GM23338 (cell line): ENCODE measurements around the gene PRCD. TPM values are rescaled to one million over a fixed set of nuclear protein-coding genes. Genes with fewer than 3 reads are reported as not detected.

Source experiments
- ATAC-seq: fragments of 200-7000 bp; cut with Tn5 transposase; 3 replicates; pipeline ENCODE4 v1.9.1; 2020
- DNase-seq: peaks from one replicate; pipeline ENCODE4 v3.0.0-alpha.2; 2015; ENCODE audit warnings: low spot score
- H2AFZ ChIP-seq: fragments of 200-600 bp; sonication (generic); 2 replicates; pipeline ENCODE4 v1.8.0; 2016; ENCODE audit warnings: antibody characterized with exemption, mild to moderate bottlenecking, moderate library complexity
- H3F3A ChIP-seq: fragments of 200-600 bp; sonication (generic); replicated peaks from 2 replicates; pipeline ENCODE4 v1.8.0; 2017; ENCODE audit warnings: antibody characterized with exemption, mixed run types, low read depth
- H3K27ac ChIP-seq: fragments of 200-600 bp; sonication (generic); 2 replicates; pipeline ENCODE4 v1.6.1; 2016; ENCODE audit warnings: low read depth
- H3K27me3 ChIP-seq: fragments of 200-600 bp; sonication (generic); 2 replicates; pipeline ENCODE4 v1.8.0; 2016; ENCODE audit warnings: mild to moderate bottlenecking, mixed run types, moderate library complexity; ENCODE audit not compliant: insufficient read depth
- H3K36me3 ChIP-seq: fragments of 200-600 bp; sonication (generic); 2 replicates; pipeline ENCODE4 v1.8.0; 2016; ENCODE audit warnings: mild to moderate bottlenecking; ENCODE audit not compliant: insufficient read depth
- H3K4me1 ChIP-seq: fragments of 200-600 bp; sonication (generic); 2 replicates; pipeline ENCODE4 v1.8.0; 2016; ENCODE audit warnings: mild to moderate bottlenecking, moderate library complexity; ENCODE audit not compliant: insufficient read depth
- H3K4me2 ChIP-seq: fragments of 200-600 bp; sonication (generic); 2 replicates; pipeline ENCODE4 v1.7.1; 2017; ENCODE audit warnings: mixed run types
- H3K4me3 ChIP-seq: fragments of 200-600 bp; sonication (generic); 2 replicates; pipeline ENCODE4 v1.6.1; 2016; ENCODE audit warnings: mixed run types
- H3K79me2 ChIP-seq: fragments of 200-600 bp; sonication (generic); replicated peaks from 2 replicates; pipeline ENCODE4 v1.8.0; 2017; ENCODE audit warnings: mild to moderate bottlenecking; ENCODE audit not compliant: insufficient read depth
- H3K9me2 ChIP-seq: fragments of 200-600 bp; sonication (generic); 2 replicates; pipeline ENCODE4 v1.8.0; 2017; ENCODE audit not compliant: insufficient read depth
- H4K20me1 ChIP-seq: fragments of 200-600 bp; sonication (generic); replicated peaks from 2 replicates; pipeline ENCODE4 v1.8.0; 2017; ENCODE audit warnings: mild to moderate bottlenecking; ENCODE audit not compliant: insufficient read depth
- H3K27ac Mint-ChIP-seq: 2 replicates; pipeline ENCODE4 v1.8.0; 2020; ENCODE audit warnings: inconsistent platforms, mild to moderate bottlenecking, moderate library complexity, mixed read lengths
- H3K27me3 Mint-ChIP-seq: 3 replicates; pipeline ENCODE4 v1.8.0; 2022; ENCODE audit warnings: low read depth, mild to moderate bottlenecking, moderate library complexity, mixed read lengths, inconsistent platforms; ENCODE audit not compliant: insufficient read depth, poor library complexity
- H3K36me3 Mint-ChIP-seq: 3 replicates; pipeline ENCODE4 v1.8.0; 2021; ENCODE audit warnings: low read depth, mild to moderate bottlenecking, inconsistent platforms, moderate library complexity, mixed read lengths
- H3K4me1 Mint-ChIP-seq: 3 replicates; pipeline ENCODE4 v1.8.0; 2020; ENCODE audit warnings: mild to moderate bottlenecking, inconsistent platforms, mixed read lengths
- H3K4me3 Mint-ChIP-seq: 3 replicates; pipeline ENCODE4 v1.8.0; 2021; ENCODE audit warnings: moderate library complexity, mild to moderate bottlenecking, inconsistent platforms, mixed read lengths
- H3K9me3 Mint-ChIP-seq: 3 replicates; pipeline ENCODE4 v1.8.0; 2020; ENCODE audit warnings: moderate library complexity, mild to moderate bottlenecking, inconsistent platforms, mixed read lengths
- CREB1 ChIP-seq: fragments of 250-450 bp; sonication (Bioruptor Pico); IDR thresholded peaks from 2 replicates; pipeline ENCODE4 v1.5.0; 2020; ENCODE audit warnings: low read depth, mild to moderate bottlenecking, moderate library complexity
- EZH2 ChIP-seq: fragments of 200-600 bp; sonication (generic); IDR thresholded peaks from one replicate; pipeline ENCODE4 v1.8.0; 2017; ENCODE audit warnings: antibody characterized with exemption, mild to moderate bottlenecking, low read depth; ENCODE audit not compliant: unreplicated experiment
- EZH2phosphoT487 ChIP-seq: fragments of 200-600 bp; sonication (generic); IDR thresholded peaks from one replicate; pipeline ENCODE4 v1.8.1; 2018; ENCODE audit warnings: antibody characterized with exemption; ENCODE audit not compliant: unreplicated experiment
- NANOG ChIP-seq: IDR thresholded peaks from 2 replicates; pipeline ENCODE4 v1.6.1; 2016; ENCODE audit warnings: antibody characterized with exemption, borderline replicate concordance
- POLR2AphosphoS5 ChIP-seq: IDR thresholded peaks from 2 replicates; pipeline ENCODE4 v1.6.1; 2016; ENCODE audit warnings: antibody characterized with exemption, low read depth
- STAT1 ChIP-seq: IDR thresholded peaks from one replicate; pipeline ENCODE4 v1.6.1; 2016; ENCODE audit warnings: antibody characterized with exemption; ENCODE audit not compliant: unreplicated experiment
- ZNF114 ChIP-seq: fragments of 250-450 bp; sonication (Bioruptor Pico); IDR thresholded peaks from 2 replicates; pipeline ENCODE4 v1.5.0; 2020; ENCODE audit warnings: mild to moderate bottlenecking, moderate library complexity
- ZNF331 ChIP-seq: fragments of 250-450 bp; sonication (Bioruptor Pico); IDR thresholded peaks from 2 replicates; pipeline ENCODE4 v1.5.0; 2020; ENCODE audit warnings: low read depth, mild to moderate bottlenecking, moderate library complexity
- ZNF462 ChIP-seq: fragments of 250-450 bp; sonication (Bioruptor Pico); IDR thresholded peaks from 2 replicates; pipeline ENCODE4 v1.5.0; 2020; ENCODE audit warnings: mild to moderate bottlenecking, moderate library complexity
- polyA plus RNA-seq: library from polyadenylated mRNA; unstranded; fragments of >200 nt; fragmentation: Nextera tagmentation; extraction: Ambion mirVana; gene quantifications from 2 replicates; pipeline ENCODE4 v1.2.1, GENCODE V29; 2016
- total RNA-seq: library from RNA; depleted of rRNA; stranded (reverse); fragments of >200 nt; shearing (Covaris generic); gene quantifications from 2 replicates; pipeline ENCODE4 v1.2.3, GENCODE V29; 2014
- TF ChIP-seq, protein P1 (sequence below), 2 experiments: fragments of 200-600 bp in 1 of 2; sonication (generic) in 1 of 2; conservative IDR thresholded peaks; 2 replicates each; pipeline versions ENCODE4 v1.5.1 to v1.6.1; 2016 to 2017; ENCODE audit warnings: antibody characterized with exemption in 2 of 2, low read depth in 2 of 2, mild to moderate bottlenecking in 2 of 2, moderate library complexity in 1 of 2
- TF ChIP-seq, protein P2 (sequence below): IDR thresholded peaks from 2 replicates; pipeline ENCODE4 v1.6.1; 2016; ENCODE audit warnings: antibody characterized with exemption

Gene PRCD
- total and polyA plus RNA-seq, 2 experiments from 2014 or later: 0.38 to 1.6 TPM

DNA sequence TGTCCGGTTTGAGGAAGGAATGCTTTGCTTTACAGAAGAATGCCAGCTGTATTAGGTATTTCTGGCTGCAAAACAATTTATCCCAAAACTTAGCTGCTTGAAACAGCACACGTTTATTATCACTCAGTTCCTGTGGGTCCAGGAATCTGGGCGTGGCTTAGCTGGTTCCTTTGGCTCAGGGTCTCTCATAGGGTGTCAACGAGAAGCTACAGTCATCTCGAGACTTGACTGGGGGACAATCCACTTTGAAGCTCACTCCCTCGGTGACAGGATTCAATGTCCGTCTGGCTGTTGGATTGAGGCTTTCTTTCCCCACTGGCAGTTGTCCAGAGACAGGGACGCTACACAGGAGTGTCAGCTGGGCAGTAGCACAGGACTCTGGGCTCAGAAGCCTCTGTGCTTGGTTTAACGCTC, 29.0 kb upstream of the PRCD start:
- no peak for TF ChIP-seq STAT1
- TF ChIP-seq CREB1 (CRISPR knock-in tag): no peak
- no peak for TF ChIP-seq NANOG
- TF ChIP-seq ZNF462 (CRISPR knock-in tag): no peak
- TF ChIP-seq, protein P1, sequence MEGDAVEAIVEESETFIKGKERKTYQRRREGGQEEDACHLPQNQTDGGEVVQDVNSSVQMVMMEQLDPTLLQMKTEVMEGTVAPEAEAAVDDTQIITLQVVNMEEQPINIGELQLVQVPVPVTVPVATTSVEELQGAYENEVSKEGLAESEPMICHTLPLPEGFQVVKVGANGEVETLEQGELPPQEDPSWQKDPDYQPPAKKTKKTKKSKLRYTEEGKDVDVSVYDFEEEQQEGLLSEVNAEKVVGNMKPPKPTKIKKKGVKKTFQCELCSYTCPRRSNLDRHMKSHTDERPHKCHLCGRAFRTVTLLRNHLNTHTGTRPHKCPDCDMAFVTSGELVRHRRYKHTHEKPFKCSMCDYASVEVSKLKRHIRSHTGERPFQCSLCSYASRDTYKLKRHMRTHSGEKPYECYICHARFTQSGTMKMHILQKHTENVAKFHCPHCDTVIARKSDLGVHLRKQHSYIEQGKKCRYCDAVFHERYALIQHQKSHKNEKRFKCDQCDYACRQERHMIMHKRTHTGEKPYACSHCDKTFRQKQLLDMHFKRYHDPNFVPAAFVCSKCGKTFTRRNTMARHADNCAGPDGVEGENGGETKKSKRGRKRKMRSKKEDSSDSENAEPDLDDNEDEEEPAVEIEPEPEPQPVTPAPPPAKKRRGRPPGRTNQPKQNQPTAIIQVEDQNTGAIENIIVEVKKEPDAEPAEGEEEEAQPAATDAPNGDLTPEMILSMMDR (conservative IDR thresholded peaks at IDR 0.05; ENCODE audit: low read depth in 2 of 2): no peak
- TF ChIP-seq, protein P2, sequence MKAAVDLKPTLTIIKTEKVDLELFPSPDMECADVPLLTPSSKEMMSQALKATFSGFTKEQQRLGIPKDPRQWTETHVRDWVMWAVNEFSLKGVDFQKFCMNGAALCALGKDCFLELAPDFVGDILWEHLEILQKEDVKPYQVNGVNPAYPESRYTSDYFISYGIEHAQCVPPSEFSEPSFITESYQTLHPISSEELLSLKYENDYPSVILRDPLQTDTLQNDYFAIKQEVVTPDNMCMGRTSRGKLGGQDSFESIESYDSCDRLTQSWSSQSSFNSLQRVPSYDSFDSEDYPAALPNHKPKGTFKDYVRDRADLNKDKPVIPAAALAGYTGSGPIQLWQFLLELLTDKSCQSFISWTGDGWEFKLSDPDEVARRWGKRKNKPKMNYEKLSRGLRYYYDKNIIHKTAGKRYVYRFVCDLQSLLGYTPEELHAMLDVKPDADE: no peak
- no peak for TF ChIP-seq ZNF114 (CRISPR knock-in tag)
- TF ChIP-seq ZNF331 (CRISPR knock-in tag): no peak
- no peak for TF ChIP-seq EZH2
- TF ChIP-seq EZH2phosphoT487: no peak
- no peak for TF ChIP-seq POLR2AphosphoS5
- Histone ChIP-seq H3F3A (no peaks in the 10 kb centered on the region), H3K36me3 (no peaks in the 10 kb centered on the region), H3K27ac (no peak overlapping the region), H2AFZ (no peak overlapping the region), H4K20me1 (no peaks in the 10 kb centered on the region), H3K4me3 (no peak overlapping the region), H3K79me2 (no peaks in the 10 kb centered on the region), H3K4me2 (no peak overlapping the region), H3K9me2 (no peaks in the 10 kb centered on the region), H3K27me3 (no peaks in the 10 kb centered on the region; the same call in 1 of the 2 replicates), H3K4me1 (no peaks in the 10 kb centered on the region; the same call in 1 of the 2 replicates)
- DNase-seq: no peak
- Mint-ChIP-seq H3K4me1 (no peaks in the 10 kb centered on the region; the same call in 1 of the 3 replicates), H3K27ac (no peak overlapping the region), H3K9me3 (no peaks in the 10 kb centered on the region), H3K4me3 (no peak overlapping the region), H3K36me3 (no peaks in the 10 kb centered on the region), H3K27me3 (peaks cover 11% of the 10 kb centered on the region)
- ATAC-seq: no peak
